ENCODE data around the gene ZSWIM6.

ZSWIM6 gene

GRCh38 chr5:61567337-61567736, 235.3 kb downstream of the ZSWIM6 start:
- DNase-seq = no peak

GRCh38 chr5:61569353-61569752, 237.3 kb downstream of the ZSWIM6 start:
- no peak for DNase-seq

GRCh38 chr5:61570767-61571166, 238.7 kb downstream of the ZSWIM6 start:
- DNase-seq = no peak

GRCh38 chr5:61572959-61573358, 240.9 kb downstream of the ZSWIM6 start:
- DNase-seq = no peak

DNA sequence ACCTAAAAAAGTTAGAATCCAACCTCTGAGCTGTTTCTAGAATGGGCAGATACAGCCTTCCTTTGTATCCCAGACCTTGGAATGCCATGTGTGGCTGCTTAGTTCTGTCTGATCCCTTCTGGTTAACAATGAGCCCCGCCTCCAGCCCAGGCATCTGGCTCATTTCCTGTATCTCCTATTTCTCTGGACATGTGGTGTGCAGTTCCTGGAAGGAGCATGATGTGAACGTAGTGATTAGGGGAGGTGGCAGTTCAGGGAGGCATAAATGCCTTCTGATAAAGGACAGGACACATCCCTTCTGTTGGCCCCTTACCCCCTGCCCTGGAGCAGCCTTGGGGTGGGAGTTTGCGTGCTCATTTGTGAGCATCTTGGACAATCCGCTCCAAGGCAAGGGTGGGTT, 243.0 kb downstream of the ZSWIM6 start:
- no peak for DNase-seq

DNA sequence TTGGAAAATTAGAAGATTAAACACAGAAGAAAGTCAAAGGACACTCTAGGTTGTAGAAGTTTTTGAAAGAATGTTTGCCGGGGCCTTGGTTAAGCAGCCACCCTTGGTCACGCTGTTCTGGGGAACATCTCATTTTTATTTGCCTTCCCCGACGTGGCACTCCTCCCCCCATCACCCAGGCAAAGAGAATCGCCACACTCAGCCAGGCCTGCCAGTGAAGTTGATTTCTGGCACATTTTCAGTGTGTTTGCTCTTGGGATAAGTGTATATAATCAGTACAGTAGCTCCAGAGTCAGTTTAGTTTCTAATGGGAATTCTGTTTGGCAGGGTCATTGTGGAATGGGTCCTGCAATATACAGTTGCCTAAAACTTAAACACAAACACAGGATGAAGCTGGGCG, 243.5 kb downstream of the ZSWIM6 start:
- no peak for DNase-seq

- no peak for DNase-seq
These were observed 244.5 kb downstream of the ZSWIM6 start for GRCh38 chr5:61576556-61576955.

- DNase-seq = no peak
These were observed 246.9 kb downstream of the ZSWIM6 start for GRCh38 chr5:61578858-61579503.

DNA sequence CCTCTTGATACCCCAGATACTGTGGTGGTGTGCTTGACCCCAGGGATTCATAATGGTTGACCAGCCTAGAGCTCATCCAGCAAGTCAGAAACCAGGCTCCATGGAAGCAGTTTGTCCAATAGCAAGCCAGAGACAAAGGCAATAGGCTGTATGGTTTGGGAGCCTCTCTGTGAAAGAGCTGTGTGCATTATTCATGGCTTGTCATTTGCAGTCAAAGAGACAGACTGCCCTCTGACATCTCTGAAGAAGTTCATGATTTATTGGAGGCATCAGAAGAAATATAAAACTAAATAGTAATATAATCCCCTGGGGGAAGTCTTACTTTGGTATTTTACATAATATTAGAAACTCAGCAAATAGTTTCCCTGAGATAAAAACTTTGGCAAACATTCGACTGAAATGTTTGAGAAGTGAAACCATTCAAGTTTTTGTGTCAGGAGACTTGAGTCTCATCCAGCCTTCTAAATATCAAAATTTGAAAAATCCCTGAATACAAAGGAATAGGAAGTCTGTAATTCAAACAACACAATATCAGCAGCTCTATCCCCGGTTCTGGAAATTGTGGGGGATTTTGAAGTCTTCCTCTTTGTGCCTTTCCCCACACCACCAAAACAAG, 250.3 kb downstream of the ZSWIM6 start:
- no peak for DNase-seq

DNA sequence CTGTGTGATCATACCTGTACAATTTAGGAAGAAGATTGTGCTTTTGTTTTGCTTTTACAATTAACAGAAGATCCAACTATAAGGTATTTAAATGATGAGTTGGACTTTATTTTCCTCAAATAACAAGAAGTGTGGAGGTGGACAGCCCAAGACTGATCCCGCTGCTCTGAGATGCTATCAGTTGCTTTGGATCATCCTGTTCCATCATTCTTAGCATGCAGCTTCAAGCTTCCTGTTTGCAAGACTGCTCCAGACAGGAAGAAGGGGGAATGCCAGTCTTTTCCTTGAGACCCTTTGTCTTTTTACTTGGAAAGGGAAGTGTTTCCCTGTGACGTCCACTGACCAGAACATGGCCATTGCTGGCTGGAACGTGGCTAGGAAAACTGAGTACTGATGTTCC, 250.8 kb downstream of the ZSWIM6 start:
- DNase-seq = no peak

DNA sequence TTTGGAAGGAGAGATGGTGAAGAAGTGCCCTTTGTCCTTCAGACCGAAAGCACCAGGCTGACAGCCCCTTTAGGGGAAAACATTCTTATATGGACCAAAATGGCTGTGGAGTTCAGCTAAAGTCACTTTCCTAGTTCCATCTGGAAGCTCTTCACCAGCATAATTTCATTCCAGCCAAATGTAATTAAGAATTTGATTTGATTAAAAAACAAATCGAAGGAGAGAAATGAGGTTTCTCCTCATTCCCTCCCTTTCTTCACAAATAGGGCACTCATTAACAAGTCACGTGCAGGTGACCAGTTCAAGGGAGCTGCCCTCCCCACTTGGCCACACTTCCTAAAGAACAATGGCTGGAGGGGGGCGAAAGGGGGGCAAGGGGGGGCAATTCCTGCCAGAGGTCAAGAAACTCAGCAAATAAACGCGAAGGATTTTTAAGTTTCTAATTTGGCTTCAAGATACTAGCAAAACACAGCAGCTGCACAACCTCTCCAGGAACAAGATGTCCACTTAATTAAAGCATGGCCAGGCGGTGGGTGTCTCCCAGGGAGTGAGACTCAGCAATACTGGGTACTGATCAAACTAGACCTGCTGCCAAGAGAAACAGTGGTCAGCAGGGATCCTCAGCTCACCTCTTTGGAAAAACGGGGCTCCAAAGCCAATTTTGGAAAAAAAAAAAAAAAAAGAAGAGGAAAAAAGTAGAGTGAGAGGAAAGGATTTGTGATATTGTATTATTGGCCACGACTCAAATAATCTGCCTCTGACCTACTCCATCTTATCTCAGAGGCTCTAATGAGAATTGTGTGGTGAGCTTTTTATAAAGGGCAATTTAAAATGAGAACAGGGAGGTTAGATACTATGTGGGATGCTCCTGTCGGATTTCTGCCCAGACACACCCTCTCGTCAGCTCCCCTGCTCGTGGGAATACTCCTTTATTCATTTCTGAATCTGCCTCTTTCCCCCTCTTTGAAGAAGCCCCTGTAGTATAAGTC, 254.3 kb downstream of the ZSWIM6 start:
- DNase-seq = no peak

GRCh38 chr5:61587125-61587524, 255.1 kb downstream of the ZSWIM6 start:
- no peak for DNase-seq

DNA sequence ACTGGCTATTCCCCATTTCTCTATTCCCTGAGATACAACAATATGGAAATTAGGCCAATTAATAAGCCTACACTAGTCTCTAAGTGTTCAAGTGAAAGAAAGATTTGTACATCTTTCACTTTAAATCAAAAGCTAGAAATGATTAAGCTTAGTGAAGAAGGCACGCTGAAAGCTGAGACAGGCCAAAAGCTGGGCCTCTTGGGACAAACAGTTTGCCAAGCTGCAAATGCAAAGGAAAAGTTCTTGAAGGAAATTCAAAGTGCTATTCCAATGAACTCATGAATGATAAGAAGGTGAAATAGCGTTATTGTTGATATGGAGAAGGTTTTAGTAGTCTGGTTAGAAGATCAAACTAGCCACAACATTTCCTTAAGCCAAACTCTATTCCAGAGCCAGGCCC, 256.2 kb downstream of the ZSWIM6 start:
- DNase-seq = no peak

- DNase-seq = no peak
These were observed 257.9 kb downstream of the ZSWIM6 start for GRCh38 chr5:61589946-61590345.

DNA sequence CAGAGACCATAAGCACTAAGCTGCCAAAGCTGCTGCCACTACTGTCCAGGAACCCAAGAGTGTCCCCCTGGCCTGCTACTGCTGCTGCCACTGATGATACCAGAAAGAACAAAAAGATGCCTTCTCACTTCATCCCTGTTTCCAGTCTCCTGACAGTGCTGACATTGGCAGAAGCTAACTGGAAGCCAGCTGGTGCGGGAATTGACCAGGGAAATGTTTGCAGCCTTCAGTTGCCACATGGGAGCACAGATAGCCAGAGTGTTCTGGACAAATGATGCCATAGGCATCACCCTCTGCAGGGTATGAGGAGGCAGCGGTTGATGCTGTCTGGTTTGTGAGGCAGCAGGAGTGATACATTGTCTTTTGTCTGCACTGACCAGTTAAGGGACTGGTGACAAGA, 258.4 kb downstream of the ZSWIM6 start:
- no peak for DNase-seq

DNA sequence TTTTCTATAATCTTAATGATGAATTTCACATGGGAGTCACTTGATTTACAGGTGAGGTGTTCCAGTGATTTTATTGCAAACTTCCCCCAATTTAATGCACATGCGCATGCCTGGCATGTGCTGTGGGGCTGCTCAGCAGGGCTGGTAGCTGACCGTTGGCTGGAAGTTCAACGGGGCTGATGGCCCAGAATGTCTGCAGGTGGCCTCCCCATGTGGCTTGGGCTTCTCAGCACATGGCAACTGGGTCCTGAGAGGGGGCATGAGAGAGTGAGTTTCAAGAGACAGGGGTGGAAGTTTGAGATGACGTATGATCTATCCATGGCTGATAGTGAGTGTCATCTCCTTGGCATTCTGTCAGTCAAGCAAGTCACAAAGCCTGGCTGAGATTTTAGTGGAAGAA, 259.8 kb downstream of the ZSWIM6 start:
- DNase-seq = no peak

DNA sequence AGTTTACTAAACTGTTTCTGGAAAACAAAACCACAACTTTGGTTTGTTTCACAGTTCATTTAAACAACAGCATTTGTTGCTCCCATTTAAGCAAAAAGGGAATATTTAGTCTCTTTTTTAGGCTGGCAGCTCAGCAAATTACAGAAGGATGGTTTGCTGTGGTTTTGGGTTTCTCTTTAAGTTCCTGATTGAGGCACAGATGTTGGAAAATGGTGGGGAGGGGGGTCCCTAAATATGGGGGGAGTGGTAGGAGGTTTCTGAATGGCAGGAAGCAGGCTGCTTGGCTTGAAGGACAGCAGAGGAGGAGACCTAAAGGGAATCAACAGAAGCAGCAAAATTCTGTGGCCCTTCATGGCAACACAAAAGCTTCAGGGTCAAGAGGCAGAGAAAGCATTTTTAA, 263.4 kb downstream of the ZSWIM6 start:
- DNase-seq = no peak

All from DMS153 (cell line).